GM12864 (cell line): Measurements from ENCODE around the gene C1orf21.

ENCODE experiments used
- DNase-seq: peaks from one replicate; pipeline ENCODE4 v3.0.0-alpha.2; 2011; ENCODE audit warnings: low read depth
- H3K4me3 ChIP-seq: 2 replicates; pipeline ENCODE4 v1.5.1; 2011; ENCODE audit warnings: mild to moderate bottlenecking, low read depth, low read length, control low read depth
- TF ChIP-seq, protein P1 (sequence below): IDR thresholded peaks from 2 replicates; pipeline ENCODE4 v1.5.1; 2011; ENCODE audit warnings: low read depth, mild to moderate bottlenecking, moderate library complexity, low read length, control low read depth, inconsistent platforms; ENCODE audit errors: missing control alignments

C1orf21 gene

DNA sequence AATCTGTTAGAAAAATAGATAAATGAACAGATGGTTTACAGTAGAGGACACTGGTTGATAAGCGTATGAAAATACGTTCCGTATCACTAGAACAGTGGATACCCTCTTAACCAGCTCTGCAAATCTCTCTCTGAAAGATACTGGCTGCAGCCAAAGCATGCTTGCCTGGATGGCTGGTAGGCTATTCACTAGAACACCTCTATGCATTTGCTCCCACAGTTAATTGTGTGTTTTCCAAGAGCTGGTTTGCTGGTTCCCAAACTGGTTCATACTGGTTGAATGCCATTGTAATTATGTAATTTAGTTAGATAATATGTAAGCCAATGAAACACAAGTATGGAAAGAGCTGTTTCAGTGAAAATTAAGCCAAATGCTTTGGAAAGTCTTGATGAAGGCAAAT lies 126.6 kb downstream of the C1orf21 start:
- no peak for DNase-seq
- TF ChIP-seq, protein P1, sequence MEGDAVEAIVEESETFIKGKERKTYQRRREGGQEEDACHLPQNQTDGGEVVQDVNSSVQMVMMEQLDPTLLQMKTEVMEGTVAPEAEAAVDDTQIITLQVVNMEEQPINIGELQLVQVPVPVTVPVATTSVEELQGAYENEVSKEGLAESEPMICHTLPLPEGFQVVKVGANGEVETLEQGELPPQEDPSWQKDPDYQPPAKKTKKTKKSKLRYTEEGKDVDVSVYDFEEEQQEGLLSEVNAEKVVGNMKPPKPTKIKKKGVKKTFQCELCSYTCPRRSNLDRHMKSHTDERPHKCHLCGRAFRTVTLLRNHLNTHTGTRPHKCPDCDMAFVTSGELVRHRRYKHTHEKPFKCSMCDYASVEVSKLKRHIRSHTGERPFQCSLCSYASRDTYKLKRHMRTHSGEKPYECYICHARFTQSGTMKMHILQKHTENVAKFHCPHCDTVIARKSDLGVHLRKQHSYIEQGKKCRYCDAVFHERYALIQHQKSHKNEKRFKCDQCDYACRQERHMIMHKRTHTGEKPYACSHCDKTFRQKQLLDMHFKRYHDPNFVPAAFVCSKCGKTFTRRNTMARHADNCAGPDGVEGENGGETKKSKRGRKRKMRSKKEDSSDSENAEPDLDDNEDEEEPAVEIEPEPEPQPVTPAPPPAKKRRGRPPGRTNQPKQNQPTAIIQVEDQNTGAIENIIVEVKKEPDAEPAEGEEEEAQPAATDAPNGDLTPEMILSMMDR, result no peak
- no peak overlapping the region for H3K4me3 ChIP-seq

DNA sequence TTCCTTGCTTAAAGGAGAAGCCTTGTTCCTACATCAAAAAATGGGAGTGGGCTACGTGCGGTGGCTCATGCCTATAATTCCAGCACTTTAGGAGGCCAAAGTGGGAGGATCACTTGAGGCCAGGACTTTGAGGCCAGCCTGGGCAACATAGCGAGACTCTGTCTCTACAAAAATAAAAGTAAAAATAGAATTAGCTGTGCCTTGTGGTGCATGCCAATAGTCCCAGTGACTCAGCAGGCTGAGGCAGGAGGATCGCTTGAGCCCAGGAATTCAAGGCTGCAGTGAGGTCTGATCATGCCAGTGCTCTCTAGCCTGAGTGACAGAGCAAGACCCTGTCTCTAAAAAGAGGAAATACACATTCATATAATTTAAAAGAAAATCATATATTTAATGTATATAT lies 127.1 kb downstream of the C1orf21 start:
- no peak overlapping the region for H3K4me3 ChIP-seq
- no peak for DNase-seq
- TF ChIP-seq, protein P1, result no peak

DNA sequence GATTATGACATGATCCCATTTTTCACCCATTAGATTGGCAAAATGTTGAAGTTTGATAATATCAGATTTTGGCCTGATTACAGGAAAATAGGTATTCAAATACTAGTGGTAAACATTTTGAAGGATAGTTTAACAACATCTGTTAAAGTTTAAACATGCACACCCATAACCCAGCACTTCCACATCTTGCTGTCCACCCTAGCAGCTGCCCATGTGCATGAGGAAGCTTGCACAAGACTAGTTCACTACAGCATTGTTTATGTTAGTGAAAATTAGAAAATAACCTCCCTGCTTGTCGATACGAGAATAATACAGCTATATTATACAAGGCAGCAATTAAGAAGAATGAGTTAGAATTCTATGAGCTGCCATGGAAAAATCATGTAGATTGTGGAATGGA lies 127.6 kb downstream of the C1orf21 start:
- TF ChIP-seq, protein P1, result no peak
- no peak for DNase-seq
- H3K4me3 ChIP-seq, result no peak overlapping the region

DNA sequence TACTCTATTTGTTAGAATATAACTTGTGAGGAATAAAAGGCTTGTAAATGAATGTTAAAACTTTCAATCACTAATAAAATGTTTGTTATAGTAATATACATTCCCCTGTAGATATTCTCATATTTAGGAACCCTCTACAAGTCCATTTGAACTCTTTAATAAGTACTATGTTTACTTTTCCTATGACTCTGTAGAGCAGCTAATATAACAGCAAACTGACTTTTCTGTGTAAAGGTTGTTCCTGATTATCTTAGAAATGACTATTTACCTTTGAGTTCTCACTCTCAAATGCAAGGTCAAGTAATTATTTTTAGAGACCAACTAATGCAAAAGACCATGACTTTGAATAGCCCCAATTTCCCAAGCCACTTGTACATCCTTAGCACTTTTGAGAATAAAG lies 130.3 kb downstream of the C1orf21 start:
- TF ChIP-seq, protein P1, result no peak

DNA sequence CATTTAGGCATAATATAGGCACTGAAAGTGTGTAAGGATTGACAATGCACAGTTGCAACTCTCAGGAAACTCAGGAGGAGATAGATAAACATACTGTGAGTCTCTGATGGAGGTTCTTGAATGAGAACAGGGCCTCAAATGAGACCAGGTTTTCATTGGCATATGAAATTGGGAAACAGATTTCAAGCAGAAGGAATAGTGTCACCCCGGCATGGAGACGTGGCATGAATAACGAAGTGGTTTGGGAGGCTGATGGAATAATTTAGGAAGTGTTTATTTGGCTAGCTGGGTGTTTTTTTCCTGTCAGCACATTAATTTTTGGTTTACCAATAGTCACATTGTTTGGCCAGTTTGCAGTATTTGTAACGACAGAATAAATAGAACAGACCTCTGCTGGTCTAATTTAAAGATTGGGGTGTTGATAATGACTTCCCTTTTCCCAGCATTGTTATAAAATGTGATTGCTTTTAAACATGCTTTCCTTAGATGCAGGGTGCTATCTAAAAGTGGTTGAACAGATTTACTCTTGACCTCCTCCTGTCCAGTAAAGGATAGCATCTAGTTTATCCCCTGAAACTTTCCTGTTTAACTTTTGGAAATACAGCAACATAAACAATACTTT lies 132.0 kb downstream of the C1orf21 start:
- no peak for DNase-seq
- TF ChIP-seq, protein P1, result no peak

More for the DNA sequence above, 130.3 kb downstream of the C1orf21 start:
- DNase-seq, result no peak
- H3K4me3 ChIP-seq, result no peak overlapping the region

DNA sequence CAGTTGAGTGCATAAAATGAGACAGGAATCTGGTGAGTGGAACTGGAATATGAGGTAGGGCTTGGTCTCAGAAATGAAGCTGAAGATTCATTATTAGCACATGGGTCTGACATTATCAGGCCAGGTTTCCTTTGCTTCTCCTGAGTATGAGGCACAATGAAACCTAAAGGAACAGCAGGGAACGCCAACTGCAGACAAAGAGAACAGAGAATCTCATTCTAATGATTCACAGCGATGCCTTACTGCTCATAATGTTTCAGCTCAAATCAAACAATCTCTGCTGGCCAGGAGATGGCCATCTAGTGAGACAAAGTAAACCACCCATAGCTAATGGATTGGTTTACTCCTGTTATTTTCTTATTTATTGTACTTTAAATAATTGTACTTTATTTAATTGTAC lies 133.5 kb downstream of the C1orf21 start:
- TF ChIP-seq, protein P1, result no peak
- DNase-seq, result no peak
- H3K4me3 ChIP-seq, result no peak overlapping the region

More for the DNA sequence above, 132.0 kb downstream of the C1orf21 start:
- H3K4me3 ChIP-seq, result no peak overlapping the region

DNA sequence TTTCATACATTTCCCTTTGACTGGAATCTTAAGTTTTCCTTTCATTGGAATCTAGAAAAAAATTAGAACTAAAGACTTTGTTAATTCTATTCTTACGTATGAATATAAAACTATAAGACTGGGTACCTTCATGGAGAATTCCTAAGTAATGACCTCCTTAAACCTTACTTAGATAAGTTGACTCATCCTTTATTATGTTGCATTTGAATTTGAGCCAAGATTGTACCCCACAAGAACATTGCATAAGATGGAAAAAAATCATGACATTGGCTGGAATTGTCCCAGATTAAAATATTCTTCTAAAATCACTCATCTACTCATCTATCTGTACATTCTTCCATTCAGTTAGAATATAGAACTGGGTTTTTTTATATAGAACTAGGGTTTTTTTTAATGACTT lies 137.4 kb downstream of the C1orf21 start:
- DNase-seq, result no peak
- TF ChIP-seq, protein P1, result no peak
- no peak overlapping the region for H3K4me3 ChIP-seq
